GM18511 (cell line): ENCODE data around the gene RPL29.

ENCODE experiments used
- ATAC-seq: cut with Tn5 transposase; IDR thresholded peaks from one replicate; pipeline ENCODE4 v1.9.1; 2021; ENCODE audit warnings: mild to moderate bottlenecking, moderate library complexity; ENCODE audit not compliant: unreplicated experiment

The RPL29 gene

DNA sequence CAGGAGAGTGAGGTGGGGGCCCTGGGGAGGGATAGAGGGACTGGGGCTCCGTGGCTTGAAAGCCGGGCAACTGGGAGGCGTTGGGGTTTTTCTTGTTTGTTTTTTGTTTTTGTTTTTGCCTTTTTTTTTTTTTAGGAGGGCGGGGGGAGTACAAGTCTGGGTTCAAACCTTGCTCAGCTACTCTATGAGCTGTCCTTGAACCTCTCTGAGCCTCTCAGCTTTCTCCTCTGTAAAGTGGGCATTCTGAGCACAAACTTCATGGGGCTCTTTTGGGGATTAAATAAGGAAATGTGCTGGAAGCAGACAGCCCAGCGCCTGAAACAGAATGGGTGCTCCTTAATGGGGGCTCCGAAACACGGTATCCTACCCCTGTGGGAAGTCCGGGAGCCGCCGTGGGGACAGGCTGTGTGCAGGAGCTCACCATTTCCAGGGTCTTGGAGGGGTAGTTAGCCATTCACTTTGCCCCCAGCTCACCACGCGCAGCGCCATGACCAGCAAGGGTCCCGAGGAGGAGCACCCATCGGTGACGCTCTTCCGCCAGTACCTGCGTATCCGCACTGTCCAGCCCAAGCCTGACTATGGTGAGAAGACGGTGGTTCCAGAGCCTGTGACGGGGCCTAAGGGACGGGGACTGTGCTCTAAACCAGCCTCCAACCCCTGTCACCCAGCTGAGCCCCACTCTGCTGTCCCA is 12.0 kb downstream of the RPL29 start:
- ATAC-seq: no peak

- ATAC-seq: peak; percentile 75
Measured at GRCh38 chr3:51982838-51983577, 12.7 kb downstream of the RPL29 start, which contains the start of gene ACY1. TSS of gene ACY1 (plus strand) at chr3:51983535. CDS start at chr3:51984065, 530 bp downstream.

GRCh38 chr3:51982352-51982837 is 13.3 kb downstream of the RPL29 start:
- ATAC-seq: peak; percentile 54

DNA sequence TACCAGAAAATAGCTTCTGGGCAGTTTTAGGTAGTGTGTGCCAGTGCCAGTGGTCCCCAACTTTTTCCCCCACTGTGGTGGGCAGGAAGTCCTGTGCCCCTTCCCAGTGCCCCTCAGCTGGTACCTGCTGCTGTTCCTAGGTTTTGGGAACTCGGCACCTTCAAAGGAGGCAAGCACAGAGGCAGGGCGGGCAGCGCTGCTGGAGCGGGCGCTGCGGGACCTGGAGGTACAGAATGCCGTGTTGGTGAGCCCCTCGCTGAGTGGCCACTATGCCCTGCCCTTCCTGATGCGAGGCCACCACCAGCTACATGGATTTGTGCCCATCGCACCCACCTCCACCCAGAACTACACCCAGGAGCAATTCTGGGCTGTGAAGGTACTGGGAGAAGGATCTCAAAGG is 15.4 kb downstream of the RPL29 start:
- no peak for ATAC-seq

DNA sequence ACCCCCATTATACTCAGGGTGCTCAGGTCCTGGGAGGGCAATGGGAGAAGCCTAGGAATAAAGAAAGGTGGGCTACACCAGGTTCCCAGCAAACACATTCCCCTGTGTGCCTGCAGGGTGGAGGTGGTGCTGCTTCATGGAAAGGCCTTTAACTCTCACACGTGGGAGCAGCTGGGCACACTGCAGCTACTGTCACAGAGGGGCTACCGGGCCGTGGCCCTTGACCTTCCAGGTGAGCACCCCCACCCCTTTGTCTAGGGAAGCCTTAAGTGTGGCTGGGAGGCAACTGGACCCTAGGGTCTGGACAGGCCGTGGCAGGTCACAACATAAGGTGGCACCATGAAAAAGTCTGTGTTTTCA is 17.6 kb downstream of the RPL29 start:
- ATAC-seq: no peak

DNA sequence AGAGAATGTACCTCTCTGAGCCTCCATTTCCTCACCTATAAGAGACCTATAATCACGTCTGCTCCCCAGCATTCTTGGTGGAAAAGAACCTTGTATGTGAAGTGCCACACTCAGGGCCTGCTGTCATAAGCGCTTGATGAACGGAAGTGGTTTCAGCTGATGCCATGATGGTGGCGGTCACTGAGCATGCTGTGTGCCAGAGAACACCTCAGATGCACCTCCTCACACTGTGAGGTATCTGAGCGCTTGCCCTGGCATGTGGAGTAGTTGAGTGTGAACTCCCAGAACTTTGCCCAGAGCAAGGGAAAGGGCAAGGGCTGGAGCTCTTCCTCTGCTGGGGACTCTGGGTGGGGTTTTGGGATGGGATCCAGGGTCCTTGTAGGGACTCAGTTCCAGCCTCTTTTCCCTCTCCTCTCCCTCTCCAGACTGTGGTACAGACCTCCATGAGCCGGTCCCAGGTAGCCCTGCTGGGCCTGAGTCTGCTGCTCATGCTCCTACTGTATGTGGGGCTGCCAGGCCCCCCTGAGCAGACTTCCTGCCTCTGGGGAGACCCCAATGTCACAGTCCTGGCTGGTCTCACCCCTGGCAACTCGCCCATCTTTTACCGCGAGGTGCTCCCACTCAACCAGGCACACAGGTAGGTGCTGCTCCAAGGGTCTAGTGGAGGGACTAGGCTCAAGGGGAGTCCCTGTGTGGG is 18.1 kb downstream of the RPL29 start:
- ATAC-seq: no peak

- ATAC-seq: no peak
Measured at GRCh38 chr3:51975852-51976549, 19.7 kb downstream of the RPL29 start.

GRCh38 chr3:51974963-51975851 is 20.5 kb downstream of the RPL29 start, which contains the start of gene ABHD14A:
TSS of gene ABHD14A (plus strand) at chr3:51975064. CDS start at chr3:51975136, 72 bp downstream.
- peak; percentile 63 for ATAC-seq

- peak; percentile 6 for ATAC-seq
Measured at GRCh38 chr3:51974277-51974962, 21.3 kb downstream of the RPL29 start.

DNA sequence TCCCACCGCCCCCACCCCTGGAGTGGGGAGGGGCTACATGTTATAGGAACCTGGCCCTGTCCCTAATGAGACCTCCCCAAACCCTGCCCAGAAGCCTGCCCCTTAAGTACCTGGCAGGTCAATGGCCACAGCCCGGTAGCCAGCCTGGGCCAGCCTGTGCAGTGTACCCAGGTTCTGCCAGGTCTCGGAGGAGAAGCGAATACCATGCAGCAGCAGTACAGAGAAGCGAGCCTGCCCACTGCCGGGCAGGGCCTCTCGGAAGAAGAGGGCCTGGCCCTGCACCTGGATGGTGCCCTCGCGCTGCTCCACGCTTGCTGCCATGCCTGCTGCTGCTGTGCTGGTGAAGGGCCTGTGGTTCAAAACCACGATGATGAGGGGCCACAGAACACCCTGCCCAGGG is 24.3 kb downstream of the RPL29 start:
- no peak for ATAC-seq

DNA sequence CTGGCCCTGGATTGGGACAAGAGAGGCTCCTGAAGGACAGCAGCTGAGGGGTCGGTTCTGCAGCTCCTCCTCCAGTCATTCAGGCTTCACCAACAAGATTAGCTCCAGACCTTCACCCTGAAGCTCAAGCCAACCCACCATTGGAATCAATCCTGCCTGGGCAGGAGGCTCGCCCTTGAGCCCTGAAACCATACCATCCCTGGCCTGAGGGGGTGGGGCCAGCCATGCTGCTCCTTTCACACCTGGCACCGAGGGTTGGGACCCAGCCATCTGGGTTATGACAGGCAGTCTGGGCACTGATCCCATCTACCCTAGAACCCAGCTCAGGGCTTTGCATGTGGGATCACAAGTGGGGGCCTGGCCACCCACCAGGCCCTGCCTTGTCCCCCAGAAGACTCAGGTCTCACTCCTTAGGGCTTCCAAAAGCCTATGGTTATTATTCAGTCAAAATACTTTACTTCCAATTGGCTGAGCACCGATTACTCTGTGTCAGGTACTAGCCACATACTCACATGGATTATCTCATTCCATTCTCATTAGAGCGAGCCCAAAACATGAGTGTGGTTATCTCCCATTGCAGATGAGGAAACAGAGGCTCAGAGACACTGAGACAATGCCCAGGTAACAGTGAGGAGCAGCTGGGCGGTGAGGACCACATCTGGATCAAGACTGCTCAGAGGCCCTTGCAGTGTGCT is 24.9 kb downstream of the RPL29 start:
- no peak for ATAC-seq

DNA sequence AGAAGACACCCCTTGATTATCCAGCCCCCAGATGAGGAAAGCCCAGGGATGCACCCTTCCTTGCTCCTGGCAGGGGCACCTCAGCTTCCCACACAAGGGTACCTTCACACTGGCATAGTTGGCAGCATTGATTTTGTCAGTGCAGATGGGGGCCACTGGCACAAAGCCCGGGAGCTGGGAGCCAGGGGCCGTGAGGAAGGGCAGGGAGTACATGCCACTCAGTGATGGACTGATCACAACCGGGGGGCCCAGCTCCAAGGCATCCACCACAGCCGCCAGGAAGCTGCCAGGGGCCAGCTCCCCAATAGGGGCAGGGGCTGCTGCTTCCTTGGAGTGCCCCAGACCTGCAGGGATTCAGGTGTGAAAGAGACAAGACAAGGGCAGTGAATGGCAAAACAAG is 25.9 kb downstream of the RPL29 start:
- ATAC-seq: no peak

GRCh38 chr3:51968883-51969678 is 26.6 kb downstream of the RPL29 start:
- ATAC-seq: no peak

- ATAC-seq: no peak
Measured at GRCh38 chr3:51968170-51968775, 27.4 kb downstream of the RPL29 start.

DNA sequence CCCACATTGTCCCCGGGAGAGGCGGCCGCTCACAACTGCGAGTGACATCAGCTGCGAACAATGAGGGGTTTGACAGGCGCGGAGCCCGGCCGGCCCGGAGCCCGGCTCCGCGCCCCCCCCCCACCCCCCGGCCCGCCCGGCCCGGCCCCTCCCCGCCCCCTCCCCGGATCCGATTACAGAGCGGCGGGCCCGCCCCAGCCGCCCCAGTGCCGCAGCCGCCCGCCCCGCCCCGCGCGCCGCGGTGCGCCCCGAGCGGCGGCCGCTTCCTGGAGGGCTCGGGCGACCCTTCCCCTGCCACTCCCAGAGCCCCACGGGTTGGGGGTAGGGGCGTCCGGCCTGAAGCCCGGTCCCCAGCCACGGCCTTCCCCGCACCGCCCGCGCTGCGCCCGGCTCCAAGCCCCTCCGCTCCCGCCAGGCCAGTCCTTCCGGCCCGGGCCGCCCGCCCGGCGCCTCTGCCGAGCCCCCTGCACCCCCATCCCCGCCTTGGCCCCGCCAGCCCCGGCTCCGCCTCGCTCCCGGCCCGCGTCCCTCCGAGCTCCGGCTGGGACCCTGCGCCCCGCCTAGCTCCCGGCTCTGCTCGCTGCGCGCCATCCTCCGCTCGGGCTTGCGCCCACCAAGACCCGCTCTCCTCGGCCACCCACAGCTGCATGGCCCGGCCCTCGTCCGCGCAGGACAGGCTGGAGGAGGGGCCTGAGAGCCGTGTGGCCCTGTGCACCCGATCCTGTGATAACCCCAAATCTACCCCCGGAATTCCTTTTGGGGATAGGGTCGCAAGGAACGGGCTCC is 28.1 kb downstream of the RPL29 start, which contains the start of gene PCBP4:
Gene PCBP4, minus strand, starts transcription at position 71 of the 786 bp plus-strand sequence. CDS start 6,214 bp downstream, outside the sequence.
- ATAC-seq: no peak

GRCh38 chr3:51966922-51967383 is 28.7 kb downstream of the RPL29 start:
- ATAC-seq: no peak

DNA sequence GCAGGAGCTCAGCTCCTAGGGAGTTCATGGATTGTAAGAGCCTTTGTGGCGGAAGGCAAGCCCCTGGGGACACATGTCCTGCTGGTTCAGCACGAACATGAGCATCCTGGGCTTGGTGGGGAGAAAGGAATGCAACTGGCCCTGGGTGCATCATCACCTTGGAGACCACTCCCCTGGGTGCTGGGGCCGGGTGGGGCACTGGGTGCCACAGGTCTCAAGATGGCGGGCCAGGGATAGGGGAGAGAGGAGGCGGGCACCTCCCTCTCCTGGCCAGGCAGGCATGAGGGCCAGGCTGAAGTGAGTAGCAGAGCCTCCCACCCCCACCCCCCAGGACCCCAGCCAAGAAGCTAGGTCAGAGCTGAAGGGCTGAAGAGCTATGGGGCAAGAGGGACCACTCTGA is 29.2 kb downstream of the RPL29 start:
- ATAC-seq: no peak
